IMR-90 (cell line): ENCODE results near the gene DBF4B. TPM values are rescaled to one million over a fixed set of nuclear protein-coding genes. Genes with fewer than 3 reads are reported as not detected.

Source experiments
- ATAC-seq: fragments of 200-7000 bp; cut with Tn5 transposase; 2 replicates; pipeline ENCODE4 v1.9.1; 2020; ENCODE audit warnings: low read depth, mild to moderate bottlenecking, moderate library complexity
- BruUV-seq: library from RNA; stranded (reverse); fragments of 400-500 nt; replicated peaks from 2 replicates; lab custom pipeline; 2021; lab: Mats Ljungman, UMichigan
- CTCF ChIA-PET: fragments of 300-600 bp; formaldehyde crosslinking; extraction: SDS; loops from one replicate; lab custom pipeline; 2021; ENCODE audit warnings: antibody characterized with exemption; lab: Yijun Ruan, JAX
- POLR2A ChIA-PET: fragments of 300-600 bp; sonication (Branson Sonifier 250); formaldehyde crosslinking; loops from one replicate; lab custom pipeline; 2022; ENCODE audit warnings: antibody characterized with exemption; ENCODE audit not compliant: unreplicated experiment; lab: Charles Lee
- DNase-seq: peaks from one replicate; pipeline ENCODE4 v3.0.0; 2013
- H2AFZ ChIP-seq: replicated peaks from 2 replicates; pipeline ENCODE3; 2013; ENCODE audit warnings: low read length, mild to moderate bottlenecking; ENCODE audit not compliant: poor library complexity
- H2AK5ac ChIP-seq: 2 replicates; pipeline ENCODE4 v1.6.1; 2013; ENCODE audit warnings: low read depth, low read length, inconsistent platforms
- H2AK9ac ChIP-seq: replicated peaks from 2 replicates; pipeline ENCODE3; 2013; ENCODE audit warnings: mild to moderate bottlenecking, low read depth, low read length, moderate library complexity; ENCODE audit not compliant: poor library complexity
- H2BK120ac ChIP-seq: 2 replicates; pipeline ENCODE4 v1.6.1; 2013; ENCODE audit warnings: low read depth, low read length, inconsistent platforms
- H2BK15ac ChIP-seq: 3 replicates; pipeline ENCODE4 v1.6.1; 2013; ENCODE audit warnings: low read depth, low read length, inconsistent platforms
- H2BK20ac ChIP-seq: 2 replicates; pipeline ENCODE4 v1.6.1; 2013; ENCODE audit warnings: low read depth, mild to moderate bottlenecking, inconsistent platforms, low read length, moderate library complexity
- H2BK5ac ChIP-seq: 2 replicates; pipeline ENCODE4 v1.6.1; 2013; ENCODE audit warnings: mild to moderate bottlenecking, low read depth, low read length, inconsistent platforms; ENCODE audit not compliant: poor library complexity, severe bottlenecking
- H3K14ac ChIP-seq: replicated peaks from 2 replicates; pipeline ENCODE4 v1.6.1; 2013; ENCODE audit warnings: low read depth, low read length, inconsistent platforms
- H3K18ac ChIP-seq: 2 replicates; pipeline ENCODE4 v1.6.1; 2013; ENCODE audit warnings: low read depth, low read length, control low read depth
- H3K23ac ChIP-seq: 2 replicates; pipeline ENCODE4 v1.6.1; 2013; ENCODE audit warnings: low read depth, low read length, inconsistent platforms
- H3K27ac ChIP-seq: 2 replicates; pipeline ENCODE4 v1.5.1; 2013; ENCODE audit warnings: mild to moderate bottlenecking, control low read depth, low read length; ENCODE audit not compliant: insufficient read depth
- H3K27me3 ChIP-seq: 2 replicates; pipeline ENCODE4 v1.6.1; 2013; ENCODE audit warnings: low read length; ENCODE audit not compliant: control insufficient read depth, insufficient read depth
- H3K36me3 ChIP-seq: 2 replicates; pipeline ENCODE4 v1.6.1; 2013; ENCODE audit warnings: low read length, mixed read lengths; ENCODE audit not compliant: control insufficient read depth, insufficient read depth
- H3K4ac ChIP-seq: 2 replicates; pipeline ENCODE4 v1.6.1; 2013; ENCODE audit warnings: low read depth, low read length, inconsistent platforms
- H3K4me1 ChIP-seq: 2 replicates; pipeline ENCODE4 v1.6.1; 2013; ENCODE audit warnings: low read length, mixed read lengths; ENCODE audit not compliant: control insufficient read depth, insufficient read depth
- H3K4me2 ChIP-seq: 2 replicates; pipeline ENCODE4 v1.6.1; 2013; ENCODE audit warnings: low read depth, mild to moderate bottlenecking, control low read depth, low read length, moderate library complexity
- H3K4me3 ChIP-seq: 2 replicates; pipeline ENCODE4 v1.5.1; 2013; ENCODE audit warnings: low read depth, mild to moderate bottlenecking, control low read depth, low read length, moderate library complexity; ENCODE audit not compliant: insufficient read depth
- H3K56ac ChIP-seq: 2 replicates; pipeline ENCODE4 v1.6.1; 2013; ENCODE audit warnings: low read length, inconsistent platforms; ENCODE audit not compliant: insufficient read depth; ENCODE audit errors: extremely low read depth
- H3K79me1 ChIP-seq, 2 experiments: 2 replicates each; pipeline ENCODE4 v1.6.1; 2013; ENCODE audit warnings: low read length in 2 of 2, inconsistent platforms in 1 of 2, low read depth in 1 of 2
- H3K9ac ChIP-seq: 2 replicates; pipeline ENCODE4 v1.6.1; 2013; ENCODE audit warnings: low read depth, low read length, control low read depth
- H3K9me1 ChIP-seq: 2 replicates; pipeline ENCODE4 v1.6.1; 2013; ENCODE audit warnings: low read length, inconsistent platforms; ENCODE audit not compliant: insufficient read depth
- H3K9me3 ChIP-seq: 2 replicates; pipeline ENCODE4 v1.6.1; 2013; ENCODE audit warnings: low read length; ENCODE audit not compliant: control insufficient read depth, insufficient read depth
- H4K20me1 ChIP-seq: 2 replicates; pipeline ENCODE4 v1.6.1; 2013; ENCODE audit warnings: low read length, inconsistent platforms; ENCODE audit not compliant: insufficient read depth
- H4K5ac ChIP-seq: 2 replicates; pipeline ENCODE4 v1.6.1; 2013; ENCODE audit warnings: mild to moderate bottlenecking, low read depth, low read length, control low read depth
- H4K8ac ChIP-seq, 2 experiments: 2 replicates each; pipeline ENCODE4 v1.6.1; 2013; ENCODE audit warnings: low read depth in 2 of 2, low read length in 2 of 2, control low read depth in 1 of 2, inconsistent platforms in 1 of 2
- H4K91ac ChIP-seq: 2 replicates; pipeline ENCODE4 v1.6.1; 2013; ENCODE audit warnings: low read depth, low read length, inconsistent platforms; ENCODE audit not compliant: insufficient read depth
- BHLHE40 ChIP-seq: fragments of 150-350 bp; IDR thresholded peaks from 2 replicates; pipeline ENCODE4 v1.6.1; 2016; ENCODE audit warnings: mild to moderate bottlenecking, low read depth, low read length
- CEBPB ChIP-seq: IDR thresholded peaks from 2 replicates; pipeline ENCODE4 v1.6.1; 2012; ENCODE audit warnings: low read depth, low read length, improper control_type of control experiment
- CHD1 ChIP-seq: IDR thresholded peaks from 2 replicates; pipeline ENCODE4 v1.6.1; 2012; ENCODE audit warnings: low read depth, low read length, improper control_type of control experiment
- FOS ChIP-seq: fragments of 150-350 bp; IDR thresholded peaks from 2 replicates; pipeline ENCODE4 v1.6.1; 2016; ENCODE audit warnings: low read depth, low read length
- MAFK ChIP-seq: IDR thresholded peaks from 2 replicates; pipeline ENCODE4 v1.6.1; 2012; ENCODE audit warnings: low read depth, low read length, improper control_type of control experiment
- MAZ ChIP-seq: IDR thresholded peaks from 2 replicates; pipeline ENCODE4 v1.6.1; 2012; ENCODE audit warnings: low read depth, mild to moderate bottlenecking, low read length, improper control_type of control experiment, moderate library complexity, borderline replicate concordance
- MXI1 ChIP-seq: IDR thresholded peaks from 2 replicates; pipeline ENCODE4 v1.6.1; 2012; ENCODE audit warnings: low read depth, mild to moderate bottlenecking, low read length, moderate library complexity, borderline replicate concordance
- NFE2L2 ChIP-seq: fragments of 150-350 bp; IDR thresholded peaks from 2 replicates; pipeline ENCODE4 v1.6.1; 2016; ENCODE audit warnings: low read depth, mild to moderate bottlenecking, low read length
- POLR2A ChIP-seq: IDR thresholded peaks from 2 replicates; pipeline ENCODE4 v1.6.1; 2012; ENCODE audit warnings: mild to moderate bottlenecking, low read depth, low read length
- RAD21 ChIP-seq: IDR thresholded peaks from 2 replicates; pipeline ENCODE4 v1.6.1; 2012; ENCODE audit warnings: low read length, improper control_type of control experiment
- RCOR1 ChIP-seq: IDR thresholded peaks from 2 replicates; pipeline ENCODE4 v1.6.1; 2012; ENCODE audit warnings: mild to moderate bottlenecking, low read length, improper control_type of control experiment; ENCODE audit not compliant: insufficient replicate concordance
- RFX5 ChIP-seq: IDR thresholded peaks from 2 replicates; pipeline ENCODE4 v1.8.0; 2012; ENCODE audit warnings: low read depth, mild to moderate bottlenecking, low read length, moderate library complexity
- SMC3 ChIP-seq: fragments of 150-350 bp; IDR thresholded peaks from 2 replicates; pipeline ENCODE4 v1.6.1; 2016; ENCODE audit warnings: low read depth, mild to moderate bottlenecking, antibody characterized with exemption, low read length, moderate library complexity
- WGBS, 2 experiments: methylation state at CpG; one replicate each; pipeline versions ENCODE4 v1.1.5 to v1.1.7; 2013; ENCODE audit warnings: missing lambda C conversion rate in 2 of 2; ENCODE audit not compliant: insufficient read length in 1 of 2; ENCODE audit errors: extremely low coverage in 2 of 2; 5-methylcytosine and 5-hydroxymethylcytosine counted together
- dilution Hi-C: fragments of 300-500 bp; cut with HindIII; formaldehyde crosslinking; loops from one replicate; pipeline ENCODE4 v1.14.3; 2018; ENCODE audit warnings: low sequenced_read_pairs; ENCODE audit not compliant: unreplicated experiment
- in situ Hi-C: fragments of 300-500 bp; cut with MboI; formaldehyde crosslinking; loops from 3 replicates; pipeline ENCODE4 v1.14.3; 2019; ENCODE audit warnings: low sequenced_read_pairs, inconsistent platforms, mixed read lengths
- intact Hi-C: fragments of 100-400 bp; cut with micrococcal nuclease; formaldehyde crosslinking; loops from 2 replicates; pipeline ENCODE4 v1.10.0; 2022
- polyA plus RNA-seq, 3 experiments: library from polyadenylated mRNA; depleted of rRNA; stranded (reverse); fragments of >200 nt; gene quantifications; 2 replicates each; pipeline ENCODE4 v1.2.3, GENCODE V29; 2012; ENCODE audit warnings: low replicate concordance in 1 of 3
- total RNA-seq: library from RNA; depleted of rRNA; stranded (reverse); fragments of >200 nt; gene quantifications from 2 replicates; pipeline ENCODE4 v1.2.3, GENCODE V29; 2012
- TF ChIP-seq, protein P1 (sequence below): conservative IDR thresholded peaks from 2 replicates; pipeline ENCODE4 v1.5.1; 2012; ENCODE audit warnings: mild to moderate bottlenecking, low read depth, low read length, improper control_type of control experiment
- TF ChIP-seq, protein P2 (sequence below): fragments of 150-350 bp; IDR thresholded peaks from 2 replicates; pipeline ENCODE4 v1.6.1; 2017; ENCODE audit warnings: mild to moderate bottlenecking, antibody characterized with exemption, low read length, low read depth
- TF ChIP-seq, protein P3 (sequence below): fragments of 150-350 bp; IDR thresholded peaks from 2 replicates; pipeline ENCODE4 v1.6.1; 2016; ENCODE audit warnings: low read depth, mild to moderate bottlenecking, low read length, moderate library complexity, borderline replicate concordance

Gene DBF4B
- total and polyA plus RNA-seq, 2 of the 4 experiments (the other 2 are of a cell fraction), result 3.6 to 10.2 TPM

DNA sequence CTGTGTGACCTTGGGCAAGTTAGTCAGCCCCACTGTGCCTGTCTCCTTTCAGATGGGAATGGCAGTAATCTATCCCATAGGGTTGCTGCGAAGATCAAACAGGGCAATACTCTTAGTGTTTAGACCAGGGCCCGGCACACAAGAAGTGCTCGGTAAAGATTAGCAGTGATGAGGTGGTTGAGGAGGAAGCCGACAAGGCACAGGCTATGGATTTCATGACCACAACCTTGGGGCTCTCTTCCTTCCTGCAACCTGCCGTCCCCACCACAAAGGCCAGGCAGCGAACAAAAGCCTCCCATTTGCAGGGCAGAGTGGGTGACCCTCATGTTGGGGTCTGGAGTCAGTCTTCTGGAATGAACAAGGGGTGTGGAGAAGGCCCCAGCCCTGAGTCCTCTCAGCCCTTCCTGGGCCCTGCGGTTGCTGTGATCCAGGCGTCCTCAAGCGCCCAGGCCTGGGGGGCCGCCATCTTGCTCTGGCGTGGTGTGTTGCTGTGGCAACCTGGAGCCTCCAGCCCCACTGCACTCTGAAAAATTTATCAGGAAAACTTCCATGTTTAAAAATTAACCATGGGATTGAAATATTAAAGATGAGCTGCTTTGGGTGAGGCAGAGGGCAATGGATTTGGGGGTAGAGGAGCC, 60.2 kb downstream of the DBF4B start:
- no peak for TF ChIP-seq CEBPB
- no peak for TF ChIP-seq NFE2L2
- TF ChIP-seq, protein P1, sequence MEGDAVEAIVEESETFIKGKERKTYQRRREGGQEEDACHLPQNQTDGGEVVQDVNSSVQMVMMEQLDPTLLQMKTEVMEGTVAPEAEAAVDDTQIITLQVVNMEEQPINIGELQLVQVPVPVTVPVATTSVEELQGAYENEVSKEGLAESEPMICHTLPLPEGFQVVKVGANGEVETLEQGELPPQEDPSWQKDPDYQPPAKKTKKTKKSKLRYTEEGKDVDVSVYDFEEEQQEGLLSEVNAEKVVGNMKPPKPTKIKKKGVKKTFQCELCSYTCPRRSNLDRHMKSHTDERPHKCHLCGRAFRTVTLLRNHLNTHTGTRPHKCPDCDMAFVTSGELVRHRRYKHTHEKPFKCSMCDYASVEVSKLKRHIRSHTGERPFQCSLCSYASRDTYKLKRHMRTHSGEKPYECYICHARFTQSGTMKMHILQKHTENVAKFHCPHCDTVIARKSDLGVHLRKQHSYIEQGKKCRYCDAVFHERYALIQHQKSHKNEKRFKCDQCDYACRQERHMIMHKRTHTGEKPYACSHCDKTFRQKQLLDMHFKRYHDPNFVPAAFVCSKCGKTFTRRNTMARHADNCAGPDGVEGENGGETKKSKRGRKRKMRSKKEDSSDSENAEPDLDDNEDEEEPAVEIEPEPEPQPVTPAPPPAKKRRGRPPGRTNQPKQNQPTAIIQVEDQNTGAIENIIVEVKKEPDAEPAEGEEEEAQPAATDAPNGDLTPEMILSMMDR, result no peak
- no peak for TF ChIP-seq CHD1
- TF ChIP-seq RCOR1, result no peak
- no peak for TF ChIP-seq POLR2A
- TF ChIP-seq RAD21, result no peak
- no peak for TF ChIP-seq SMC3
- TF ChIP-seq, protein P2, sequence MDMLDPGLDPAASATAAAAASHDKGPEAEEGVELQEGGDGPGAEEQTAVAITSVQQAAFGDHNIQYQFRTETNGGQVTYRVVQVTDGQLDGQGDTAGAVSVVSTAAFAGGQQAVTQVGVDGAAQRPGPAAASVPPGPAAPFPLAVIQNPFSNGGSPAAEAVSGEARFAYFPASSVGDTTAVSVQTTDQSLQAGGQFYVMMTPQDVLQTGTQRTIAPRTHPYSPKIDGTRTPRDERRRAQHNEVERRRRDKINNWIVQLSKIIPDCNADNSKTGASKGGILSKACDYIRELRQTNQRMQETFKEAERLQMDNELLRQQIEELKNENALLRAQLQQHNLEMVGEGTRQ, result no peak
- TF ChIP-seq, protein P3, sequence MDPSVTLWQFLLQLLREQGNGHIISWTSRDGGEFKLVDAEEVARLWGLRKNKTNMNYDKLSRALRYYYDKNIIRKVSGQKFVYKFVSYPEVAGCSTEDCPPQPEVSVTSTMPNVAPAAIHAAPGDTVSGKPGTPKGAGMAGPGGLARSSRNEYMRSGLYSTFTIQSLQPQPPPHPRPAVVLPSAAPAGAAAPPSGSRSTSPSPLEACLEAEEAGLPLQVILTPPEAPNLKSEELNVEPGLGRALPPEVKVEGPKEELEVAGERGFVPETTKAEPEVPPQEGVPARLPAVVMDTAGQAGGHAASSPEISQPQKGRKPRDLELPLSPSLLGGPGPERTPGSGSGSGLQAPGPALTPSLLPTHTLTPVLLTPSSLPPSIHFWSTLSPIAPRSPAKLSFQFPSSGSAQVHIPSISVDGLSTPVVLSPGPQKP, result no peak
- TF ChIP-seq RFX5, result no peak
- TF ChIP-seq MXI1, result no peak
- no peak for TF ChIP-seq FOS
- TF ChIP-seq MAFK, result no peak
- TF ChIP-seq MAZ, result no peak
- TF ChIP-seq BHLHE40, result no peak
- Histone ChIP-seq H3K4ac (no peak overlapping the region), H2AK5ac (no peak overlapping the region), H4K91ac (no peak overlapping the region), H3K56ac (no peak overlapping the region), H3K36me3 (no peaks in the 10 kb centered on the region), H4K8ac (no peak overlapping the region), H4K5ac (no peak overlapping the region), H3K27ac (no peak overlapping the region), H3K9ac (no peak overlapping the region), H3K9me1 (no peaks in the 10 kb centered on the region), H2AFZ (peak overlapping the region; percentile 43), H3K14ac (no peak overlapping the region), H2BK120ac (no peak overlapping the region), H2AK9ac (no peak overlapping the region), H2BK15ac (no peak overlapping the region), H3K23ac (no peak overlapping the region; the same call in 1 of the 2 replicates), H3K9me3 (no peaks in the 10 kb centered on the region), H3K18ac (no peak overlapping the region), H3K4me1 (no peaks in the 10 kb centered on the region), H4K20me1 (no peaks in the 10 kb centered on the region), H2BK20ac (no peak overlapping the region), H3K79me1 (no peaks in the 10 kb centered on the region), H3K4me2 (no peak overlapping the region), H2BK5ac (no peak overlapping the region), H3K27me3 (peaks cover 20% of the 10 kb centered on the region), H3K4me3 (no peak overlapping the region)
- in situ Hi-C loops (no loop called here), intact Hi-C loops (loop anchor here (10.0 kb wide), 1 partner anchor 234 kb away; no protein-coding TSS in a partner anchor), dilution Hi-C loops (no loop called here)
- no TSS peak for BruUV-seq
- WGBS, 2 experiments, result 63% methylated on average over 2 of the region's 11 CpGs; no CpG with 5 or more reads in 1 of the 2 experiments
- DNase-seq, result no peak
- CTCF ChIA-PET, result no interaction called here
- POLR2A ChIA-PET, result no interaction called here
- ATAC-seq, result no peak
